Astrocyte (in vitro differentiated cells and primary cell): ENCODE data around the gene SPON1.

Experiments
- CTCF ChIP-seq: IDR thresholded peaks from 2 replicates; pipeline ENCODE4 v1.5.1; 2011; ENCODE audit warnings: low read depth, mild to moderate bottlenecking, inconsistent platforms, low read length, moderate library complexity; ENCODE audit not compliant: insufficient read depth
- EZH2 ChIP-seq: IDR thresholded peaks from 2 replicates; pipeline ENCODE4 v1.6.1; 2012; ENCODE audit warnings: mild to moderate bottlenecking, low read length, inconsistent platforms; ENCODE audit not compliant: insufficient read depth

- no peak for TF ChIP-seq CTCF
- TF ChIP-seq EZH2 = no peak
These were observed 344.0 kb downstream of the SPON1 start for GRCh38 chr11:14306481-14306880.
